Tibial nerve (tissue), 4 donors: ENCODE measurements around the gene PKD2.

Experiments used
- EP300 ChIP-seq, 2 donors: sonication (generic); formaldehyde crosslinking; IDR thresholded peaks; one replicate each; pipeline ENCODE4 v1.6.1; 2017; ENCODE audit warnings: antibody characterized with exemption in 2 of 2, mild to moderate bottlenecking in 1 of 2
- TF ChIP-seq, protein P1 (sequence below), 5 experiments: fragments of 200-600 bp in 3 of 5; fragments of 450-650 bp in 2 of 5; sonication (generic) in 3 of 5; IDR thresholded peaks; one replicate each; pipeline ENCODE4 v1.5.1; 2016 to 2019; ENCODE audit warnings: antibody characterized with exemption in 5 of 5, mild to moderate bottlenecking in 3 of 5, moderate library complexity in 2 of 5

DNA sequence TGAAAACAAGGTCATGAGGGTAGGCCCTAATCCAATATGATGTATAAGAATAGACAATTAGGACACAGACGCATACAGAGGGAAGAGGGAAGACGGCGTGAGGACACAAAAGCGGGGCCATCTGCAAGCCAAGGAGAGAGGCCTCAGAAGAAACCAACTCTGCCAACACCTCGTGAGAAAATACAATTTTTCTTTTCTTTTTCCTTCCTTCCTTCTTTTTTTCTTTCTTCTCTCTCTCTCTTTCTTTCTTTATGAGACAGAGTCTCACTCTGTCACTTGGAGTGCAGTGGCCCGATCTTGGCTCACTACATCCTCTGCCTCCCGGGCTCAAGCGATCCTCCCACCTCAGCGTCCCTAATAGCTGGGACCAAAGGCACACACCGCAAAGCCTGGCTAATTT lies 1.5 kb upstream of the PKD2 start:
- TF ChIP-seq, protein P1, sequence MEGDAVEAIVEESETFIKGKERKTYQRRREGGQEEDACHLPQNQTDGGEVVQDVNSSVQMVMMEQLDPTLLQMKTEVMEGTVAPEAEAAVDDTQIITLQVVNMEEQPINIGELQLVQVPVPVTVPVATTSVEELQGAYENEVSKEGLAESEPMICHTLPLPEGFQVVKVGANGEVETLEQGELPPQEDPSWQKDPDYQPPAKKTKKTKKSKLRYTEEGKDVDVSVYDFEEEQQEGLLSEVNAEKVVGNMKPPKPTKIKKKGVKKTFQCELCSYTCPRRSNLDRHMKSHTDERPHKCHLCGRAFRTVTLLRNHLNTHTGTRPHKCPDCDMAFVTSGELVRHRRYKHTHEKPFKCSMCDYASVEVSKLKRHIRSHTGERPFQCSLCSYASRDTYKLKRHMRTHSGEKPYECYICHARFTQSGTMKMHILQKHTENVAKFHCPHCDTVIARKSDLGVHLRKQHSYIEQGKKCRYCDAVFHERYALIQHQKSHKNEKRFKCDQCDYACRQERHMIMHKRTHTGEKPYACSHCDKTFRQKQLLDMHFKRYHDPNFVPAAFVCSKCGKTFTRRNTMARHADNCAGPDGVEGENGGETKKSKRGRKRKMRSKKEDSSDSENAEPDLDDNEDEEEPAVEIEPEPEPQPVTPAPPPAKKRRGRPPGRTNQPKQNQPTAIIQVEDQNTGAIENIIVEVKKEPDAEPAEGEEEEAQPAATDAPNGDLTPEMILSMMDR (IDR thresholded peaks at IDR 0.05), result no peak
- TF ChIP-seq EP300 (IDR thresholded peaks at IDR 0.05), result no peak
